MCF 10A (cell line): ENCODE results near the gene PYGO1. TPM values are rescaled to one million over a fixed set of nuclear protein-coding genes. Genes with fewer than 3 reads are reported as not detected.
A peak's percentile ranks its signal among the peaks of the same experiment; 100 is the strongest.

ENCODE experiments used
- BruUV-seq: library from RNA; stranded (reverse); fragments of 400-500 nt; replicated peaks from 2 replicates; lab custom pipeline; 2021; lab: Mats Ljungman, UMichigan
- CTCF ChIA-PET: fragments of 300-600 bp; sonication (Branson Sonifier 250); formaldehyde crosslinking; extraction: SDS; loops from one replicate; lab custom pipeline; 2021; ENCODE audit warnings: antibody characterized with exemption, inconsistent platforms; lab: Yijun Ruan, JAX
- POLR2A ChIA-PET: fragments of 300-600, 350-650 bp; sonication (Branson Sonifier 250); formaldehyde crosslinking; extraction: SDS; loops from one replicate; lab custom pipeline; 2020; ENCODE audit warnings: antibody characterized with exemption, inconsistent platforms; lab: Yijun Ruan, JAX
- DNase-seq: peaks from one replicate; pipeline ENCODE4 v3.0.0-alpha.2; 2018; ENCODE audit not compliant: unreplicated experiment
- H3K27ac Mint-ChIP-seq: one replicate; pipeline ENCODE4 v1.8.0; 2022; ENCODE audit warnings: mild to moderate bottlenecking, low read depth, mixed read lengths; ENCODE audit not compliant: unreplicated experiment
- H3K27me3 Mint-ChIP-seq: one replicate; pipeline ENCODE4 v1.8.0; 2022; ENCODE audit warnings: mixed read lengths; ENCODE audit not compliant: insufficient read depth, unreplicated experiment
- H3K36me3 Mint-ChIP-seq: one replicate; pipeline ENCODE4 v1.8.0; 2022; ENCODE audit warnings: mild to moderate bottlenecking, moderate library complexity, mixed read lengths; ENCODE audit not compliant: insufficient read depth, unreplicated experiment
- H3K4me1 Mint-ChIP-seq: one replicate; pipeline ENCODE4 v1.8.0; 2022; ENCODE audit warnings: mixed read lengths; ENCODE audit not compliant: insufficient read depth, unreplicated experiment
- H3K4me3 Mint-ChIP-seq: one replicate; pipeline ENCODE4 v1.8.0; 2022; ENCODE audit warnings: mild to moderate bottlenecking, moderate library complexity, mixed read lengths; ENCODE audit not compliant: unreplicated experiment
- H3K9me3 Mint-ChIP-seq: one replicate; pipeline ENCODE4 v1.8.0; 2022; ENCODE audit warnings: mixed read lengths; ENCODE audit not compliant: unreplicated experiment
- intact Hi-C: fragments of 100-400 bp; cut with micrococcal nuclease; formaldehyde crosslinking; loops from 2 replicates; pipeline ENCODE4 v1.14.1; 2022
- total RNA-seq: library from RNA; stranded (reverse); gene quantifications from 2 replicates; pipeline ENCODE4 v1.2.3, GENCODE V29; 2022
- TF ChIP-seq, protein P1 (sequence below): fragments of 200-600 bp; IDR thresholded peaks from one replicate; pipeline ENCODE4 v1.8.0; 2022; ENCODE audit warnings: antibody characterized with exemption, mild to moderate bottlenecking; ENCODE audit not compliant: unreplicated experiment

PYGO1 gene
- total RNA-seq, 1 experiment from 2014 or later, result 3.9 TPM

DNA sequence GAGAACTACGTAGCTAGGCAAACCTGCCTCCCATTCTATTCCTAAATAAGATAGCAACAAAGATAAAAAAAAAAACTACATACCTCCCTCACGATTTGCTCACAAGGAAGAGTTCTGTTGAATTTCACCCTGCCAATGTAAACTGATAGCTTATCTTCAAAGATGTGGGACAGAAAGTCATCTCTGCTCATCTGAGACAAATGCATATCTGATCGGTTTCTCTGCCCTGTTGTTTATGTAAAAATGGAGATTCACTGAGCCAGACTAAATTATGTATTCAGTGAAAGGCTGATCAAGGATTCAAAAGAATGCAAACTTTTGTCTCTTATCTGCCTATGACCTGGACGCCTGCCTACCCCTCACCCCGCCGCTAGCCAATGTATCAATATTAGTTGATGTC is 11.2 kb downstream of the PYGO1 start:
- Mint-ChIP-seq H3K36me3 (no peaks in the 10 kb centered on the region), H3K9me3 (no peaks in the 10 kb centered on the region), H3K27me3 (no peaks in the 10 kb centered on the region), H3K4me3 (no peak overlapping the region), H3K4me1 (no peaks in the 10 kb centered on the region), H3K27ac (no peak overlapping the region)
- TF ChIP-seq, protein P1, sequence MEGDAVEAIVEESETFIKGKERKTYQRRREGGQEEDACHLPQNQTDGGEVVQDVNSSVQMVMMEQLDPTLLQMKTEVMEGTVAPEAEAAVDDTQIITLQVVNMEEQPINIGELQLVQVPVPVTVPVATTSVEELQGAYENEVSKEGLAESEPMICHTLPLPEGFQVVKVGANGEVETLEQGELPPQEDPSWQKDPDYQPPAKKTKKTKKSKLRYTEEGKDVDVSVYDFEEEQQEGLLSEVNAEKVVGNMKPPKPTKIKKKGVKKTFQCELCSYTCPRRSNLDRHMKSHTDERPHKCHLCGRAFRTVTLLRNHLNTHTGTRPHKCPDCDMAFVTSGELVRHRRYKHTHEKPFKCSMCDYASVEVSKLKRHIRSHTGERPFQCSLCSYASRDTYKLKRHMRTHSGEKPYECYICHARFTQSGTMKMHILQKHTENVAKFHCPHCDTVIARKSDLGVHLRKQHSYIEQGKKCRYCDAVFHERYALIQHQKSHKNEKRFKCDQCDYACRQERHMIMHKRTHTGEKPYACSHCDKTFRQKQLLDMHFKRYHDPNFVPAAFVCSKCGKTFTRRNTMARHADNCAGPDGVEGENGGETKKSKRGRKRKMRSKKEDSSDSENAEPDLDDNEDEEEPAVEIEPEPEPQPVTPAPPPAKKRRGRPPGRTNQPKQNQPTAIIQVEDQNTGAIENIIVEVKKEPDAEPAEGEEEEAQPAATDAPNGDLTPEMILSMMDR, result no peak
- intact Hi-C loops, result no loop called here
- BruUV-seq, result no TSS peak
- DNase-seq, result no peak
- CTCF ChIA-PET, result no interaction called here
- POLR2A ChIA-PET, result no interaction called here

GRCh38 chr15:55574096-55574495 is 14.0 kb downstream of the PYGO1 start:
- TF ChIP-seq, protein P1, result no peak
- Mint-ChIP-seq H3K4me1 (no peaks in the 10 kb centered on the region), H3K36me3 (no peaks in the 10 kb centered on the region), H3K4me3 (no peak overlapping the region), H3K27ac (no peak overlapping the region), H3K9me3 (peaks cover 12% of the 10 kb centered on the region), H3K27me3 (no peaks in the 10 kb centered on the region)
- DNase-seq, result no peak
- ChIA-PET POLR2A (no interaction called here), CTCF (no interaction called here)
- intact Hi-C loops, result no loop called here
- no TSS peak for BruUV-seq

DNA sequence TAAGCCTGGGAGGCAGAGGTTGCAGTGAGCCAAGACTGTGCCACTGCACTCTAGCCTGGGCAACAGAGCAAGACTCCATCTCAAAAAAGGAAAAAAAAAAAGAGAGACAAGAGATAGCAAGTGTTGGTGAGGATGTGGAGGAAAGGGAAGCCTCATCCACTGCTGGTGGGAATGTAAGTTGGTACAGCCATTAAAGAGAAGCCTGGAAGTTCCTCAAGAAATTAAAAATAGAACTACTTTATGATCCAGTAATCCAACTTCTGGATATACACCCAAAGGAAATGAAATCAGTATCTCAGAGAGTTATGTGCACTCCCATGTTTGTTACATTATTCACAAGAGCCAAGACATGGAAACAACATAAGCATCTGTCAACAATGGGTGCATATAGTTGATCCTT is 14.9 kb downstream of the PYGO1 start:
- Mint-ChIP-seq H3K9me3 (peaks cover 12% of the 10 kb centered on the region), H3K36me3 (no peaks in the 10 kb centered on the region), H3K4me3 (no peak overlapping the region), H3K27ac (no peak overlapping the region), H3K27me3 (no peaks in the 10 kb centered on the region), H3K4me1 (no peaks in the 10 kb centered on the region)
- no TSS peak for BruUV-seq
- ChIA-PET POLR2A (no interaction called here), CTCF (interaction anchor here (1.0 kb wide), 1 partner anchor 62 kb away, joined by 3 read pairs; no protein-coding TSS in a partner anchor)
- no peak for DNase-seq
- intact Hi-C loops, result no loop called here
- TF ChIP-seq, protein P1, result no peak

DNA sequence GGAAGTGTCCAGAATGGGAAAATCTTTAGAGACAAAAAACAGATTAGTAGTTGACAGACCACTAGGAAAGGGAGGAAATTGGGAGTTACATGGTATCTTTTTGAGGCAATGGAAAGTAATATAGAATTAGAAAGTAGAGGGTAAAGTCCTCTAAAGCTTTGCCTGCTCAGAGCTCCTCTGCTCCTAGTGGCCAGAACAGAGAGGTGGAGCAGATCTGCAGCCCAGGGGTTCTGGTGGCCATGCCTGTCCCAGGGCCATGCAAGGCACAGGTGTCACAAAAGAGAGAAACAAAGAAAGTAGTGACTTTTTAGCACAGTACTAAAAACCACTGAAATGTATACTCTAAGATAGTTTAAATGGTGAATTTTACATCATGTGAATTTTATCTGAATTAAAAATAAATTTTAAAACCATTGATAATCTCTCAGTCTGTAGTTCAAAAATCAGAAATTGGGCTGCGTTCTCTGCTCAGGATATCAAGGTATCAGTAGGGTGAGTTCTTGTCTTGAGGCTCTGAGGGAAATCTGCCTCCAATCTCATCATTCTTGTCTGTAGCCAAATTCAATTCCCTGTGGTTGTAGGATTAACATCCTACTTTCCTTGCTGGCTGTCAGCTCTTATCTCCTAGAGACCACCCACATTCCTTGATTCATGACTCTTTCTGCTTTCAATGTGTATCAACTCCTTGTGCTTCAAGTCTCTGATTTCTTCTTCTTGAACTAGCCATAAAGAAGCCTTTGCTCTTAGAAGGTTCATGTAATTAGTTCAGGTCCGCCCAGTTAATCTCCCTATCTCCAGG is 23.6 kb downstream of the PYGO1 start:
- intact Hi-C loops, result no loop called here
- peaks cover 10% of the 10 kb centered on the region for H3K9me3 Mint-ChIP-seq
- no peak overlapping the region for H3K27ac Mint-ChIP-seq
- POLR2A ChIA-PET, result no interaction called here
- no peak overlapping the region for H3K4me3 Mint-ChIP-seq
- TF ChIP-seq, protein P1, result peak; percentile 8
- no TSS peak for BruUV-seq
- H3K4me1 Mint-ChIP-seq, result no peaks in the 10 kb centered on the region
- no peak for DNase-seq
- CTCF ChIA-PET, result interaction anchor here (1.1 kb wide), 1 partner anchor 38 kb away, joined by 3 read pairs; no protein-coding TSS in a partner anchor
- H3K36me3 Mint-ChIP-seq, result no peaks in the 10 kb centered on the region
- no peaks in the 10 kb centered on the region for H3K27me3 Mint-ChIP-seq
